Hepatocyte (in vitro differentiated cells): Measurements from ENCODE around the gene KHDC1L. TPM values are rescaled to one million over a fixed set of nuclear protein-coding genes. Genes with fewer than 3 reads are reported as not detected.

ENCODE experiments used
- DNase-seq: peaks from one replicate; pipeline ENCODE4 v3.0.0-alpha.2; 2016; ENCODE audit warnings: low spot score
- H2AFZ ChIP-seq: fragments of 200-600 bp; sonication (generic); 2 replicates; pipeline ENCODE4 v1.6.0; 2016; ENCODE audit warnings: antibody characterized with exemption, mild to moderate bottlenecking
- H3K27ac ChIP-seq: fragments of 200-600 bp; sonication (generic); 2 replicates; pipeline ENCODE4 v1.5.1; 2016; ENCODE audit warnings: mild to moderate bottlenecking
- H3K27me3 ChIP-seq: fragments of 200-600 bp; sonication (generic); 2 replicates; pipeline ENCODE4 v1.6.1; 2016
- H3K36me3 ChIP-seq: fragments of 200-600 bp; sonication (generic); replicated peaks from 2 replicates; pipeline ENCODE4 v1.5.1; 2016; ENCODE audit warnings: low read depth; ENCODE audit not compliant: insufficient read depth
- H3K4me1 ChIP-seq: fragments of 200-600 bp; sonication (generic); 2 replicates; pipeline ENCODE4 v1.5.1; 2016; ENCODE audit warnings: mild to moderate bottlenecking, moderate library complexity; ENCODE audit not compliant: insufficient read depth
- H3K4me2 ChIP-seq: fragments of 200-600 bp; sonication (generic); 2 replicates; pipeline ENCODE4 v1.6.0; 2016
- H3K4me3 ChIP-seq: fragments of 200-600 bp; sonication (generic); 2 replicates; pipeline ENCODE4 v1.5.1; 2016; ENCODE audit warnings: mild to moderate bottlenecking
- H3K79me2 ChIP-seq: fragments of 200-600 bp; sonication (generic); 2 replicates; pipeline ENCODE4 v1.6.0; 2017; ENCODE audit warnings: mild to moderate bottlenecking
- H3K9me2 ChIP-seq: fragments of 200-600 bp; sonication (generic); replicated peaks from 2 replicates; pipeline ENCODE4 v1.6.0; 2017; ENCODE audit warnings: mild to moderate bottlenecking; ENCODE audit not compliant: insufficient read depth
- H3K9me3 ChIP-seq: fragments of 200-600 bp; sonication (generic); 2 replicates; pipeline ENCODE4 v1.5.1; 2016; ENCODE audit warnings: low read depth, mild to moderate bottlenecking
- H4K20me1 ChIP-seq: fragments of 200-600 bp; sonication (generic); 2 replicates; pipeline ENCODE4 v1.6.0; 2016; ENCODE audit warnings: mild to moderate bottlenecking; ENCODE audit not compliant: insufficient read depth, poor library complexity, severe bottlenecking
- CTCF ChIP-seq: fragments of 200-600 bp; sonication (generic); IDR thresholded peaks from 2 replicates; pipeline ENCODE4 v1.5.1; 2016; ENCODE audit warnings: antibody characterized with exemption, mild to moderate bottlenecking; ENCODE audit not compliant: poor library complexity
- EZH2 ChIP-seq: fragments of 200-600 bp; sonication (generic); IDR thresholded peaks from 2 replicates; pipeline ENCODE4 v1.6.1; 2016; ENCODE audit warnings: antibody characterized with exemption, mild to moderate bottlenecking, borderline replicate concordance
- EZH2phosphoT487 ChIP-seq: fragments of 200-600 bp; sonication (generic); IDR thresholded peaks from one replicate; pipeline ENCODE4 v1.6.1; 2018; ENCODE audit warnings: antibody characterized with exemption, mild to moderate bottlenecking, low read depth, moderate library complexity; ENCODE audit not compliant: unreplicated experiment, severe bottlenecking
- WGBS: methylation state at CpG from one replicate; pipeline ENCODE4 v1.1.6; 2016; ENCODE audit warnings: low lambda C conversion rate; ENCODE audit errors: missing lambda C conversion rate; 5-methylcytosine and 5-hydroxymethylcytosine counted together
- polyA plus RNA-seq: library from polyadenylated mRNA; unstranded; fragments of >200 nt; fragmentation: Nextera tagmentation; extraction: Ambion mirVana; gene quantifications from 2 replicates; pipeline ENCODE4 v1.2.1, GENCODE V29; 2016
- total RNA-seq: library from RNA; depleted of rRNA; stranded (reverse); fragments of >200 nt; gene quantifications from 2 replicates; pipeline ENCODE4 v1.2.3, GENCODE V29; 2014

The KHDC1L gene
- total and polyA plus RNA-seq, 2 experiments from 2014 or later, result not detected

- Histone ChIP-seq H3K27ac (no peak overlapping the region), H3K36me3 (no peaks in the 10 kb centered on the region), H3K9me2 (no peaks in the 10 kb centered on the region), H3K4me2 (no peak overlapping the region), H3K79me2 (no peaks in the 10 kb centered on the region), H3K4me1 (no peaks in the 10 kb centered on the region), H3K27me3 (no peaks in the 10 kb centered on the region), H4K20me1 (no peaks in the 10 kb centered on the region), H2AFZ (no peak overlapping the region), H3K4me3 (no peak overlapping the region), H3K9me3 (no peaks in the 10 kb centered on the region)
- TF ChIP-seq EZH2phosphoT487 (no peak), CTCF (no peak), EZH2 (no peak)
- no peak for DNase-seq
- WGBS, result 94% methylated on average over 6 of the region's 6 CpGs
Observed at GRCh38 chr6:73233048-73233447, 7.8 kb upstream of the KHDC1L start.

- no peaks in the 10 kb centered on the region for H3K27me3 ChIP-seq
- H3K27ac ChIP-seq, result no peak overlapping the region
- no peak overlapping the region for H2AFZ ChIP-seq
- no peaks in the 10 kb centered on the region for H3K4me1 ChIP-seq
- no peaks in the 10 kb centered on the region for H3K9me2 ChIP-seq
- no peak overlapping the region for H3K4me2 ChIP-seq
- DNase-seq, result no peak
- no peaks in the 10 kb centered on the region for H3K79me2 ChIP-seq
- no peaks in the 10 kb centered on the region for H3K36me3 ChIP-seq
- no peak overlapping the region for H3K4me3 ChIP-seq
- H4K20me1 ChIP-seq, result no peaks in the 10 kb centered on the region
- 90% methylated on average over 1 of the region's 1 CpG for WGBS
- no peaks in the 10 kb centered on the region for H3K9me3 ChIP-seq
- TF ChIP-seq CTCF, result no peak
- TF ChIP-seq EZH2, result no peak
- no peak for TF ChIP-seq EZH2phosphoT487
Observed at GRCh38 chr6:73231986-73232391, 6.7 kb upstream of the KHDC1L start.

GRCh38 chr6:73227606-73228255 lies 2.4 kb upstream of the KHDC1L start:
- Histone ChIP-seq H3K4me2 (no peak overlapping the region), H3K27ac (no peak overlapping the region), H3K9me3 (no peaks in the 10 kb centered on the region), H3K4me3 (no peak overlapping the region), H3K27me3 (no peaks in the 10 kb centered on the region), H2AFZ (no peak overlapping the region), H3K36me3 (no peaks in the 10 kb centered on the region), H3K9me2 (no peaks in the 10 kb centered on the region), H3K79me2 (no peaks in the 10 kb centered on the region), H4K20me1 (no peaks in the 10 kb centered on the region), H3K4me1 (no peaks in the 10 kb centered on the region)
- 98% methylated on average over 3 of the region's 3 CpGs for WGBS
- DNase-seq, result no peak
- TF ChIP-seq CTCF, result no peak
- TF ChIP-seq EZH2phosphoT487, result no peak

GRCh38 chr6:73216859-73217258 lies 8.4 kb downstream of the KHDC1L start:
- H3K4me2 ChIP-seq, result no peak overlapping the region
- WGBS, result 94% methylated on average over 2 of the region's 2 CpGs
- H3K4me3 ChIP-seq, result no peak overlapping the region

More at GRCh38 chr6:73216859-73217258, 8.4 kb downstream of the KHDC1L start:
- Histone ChIP-seq H3K79me2 (no peaks in the 10 kb centered on the region), H3K9me2 (no peaks in the 10 kb centered on the region), H3K9me3 (no peaks in the 10 kb centered on the region), H2AFZ (no peak overlapping the region), H3K4me1 (no peaks in the 10 kb centered on the region), H4K20me1 (no peaks in the 10 kb centered on the region), H3K36me3 (no peaks in the 10 kb centered on the region), H3K27me3 (no peaks in the 10 kb centered on the region), H3K27ac (no peak overlapping the region)
- TF ChIP-seq CTCF (no peak), EZH2 (no peak), EZH2phosphoT487 (no peak)
- DNase-seq, result no peak
